Right renal pelvis (tissue), 4 donors: ENCODE results near the gene DPM2. TPM values are rescaled to one million over a fixed set of nuclear protein-coding genes. Genes with fewer than 3 reads are reported as not detected.

ENCODE experiments used
- DNase-seq, 4 donors: peaks; one replicate each; pipeline ENCODE4 v3.0.0-alpha.2; 2013; ENCODE audit warnings: low read depth in 4 of 4, low spot score in 3 of 4, missing footprints in 1 of 4
- polyA plus RNA-seq, 4 donors: library from polyadenylated mRNA; unstranded; fragments of 120-200 nt; gene quantifications; one replicate each; pipeline ENCODE4 v1.2.1, GENCODE V29; 2013; ENCODE audit not compliant: insufficient read length in 4 of 4

DPM2 gene
- polyA plus RNA-seq, 4 donors, result 36.0 to 38.2 (median 36.9) TPM

- no peak for DNase-seq
Observed at GRCh38 chr9:127973169-127974000, 35.7 kb upstream of the DPM2 start.

GRCh38 chr9:127972236-127972871, 34.7 kb upstream of the DPM2 start:
- DNase-seq, result no peak

DNA sequence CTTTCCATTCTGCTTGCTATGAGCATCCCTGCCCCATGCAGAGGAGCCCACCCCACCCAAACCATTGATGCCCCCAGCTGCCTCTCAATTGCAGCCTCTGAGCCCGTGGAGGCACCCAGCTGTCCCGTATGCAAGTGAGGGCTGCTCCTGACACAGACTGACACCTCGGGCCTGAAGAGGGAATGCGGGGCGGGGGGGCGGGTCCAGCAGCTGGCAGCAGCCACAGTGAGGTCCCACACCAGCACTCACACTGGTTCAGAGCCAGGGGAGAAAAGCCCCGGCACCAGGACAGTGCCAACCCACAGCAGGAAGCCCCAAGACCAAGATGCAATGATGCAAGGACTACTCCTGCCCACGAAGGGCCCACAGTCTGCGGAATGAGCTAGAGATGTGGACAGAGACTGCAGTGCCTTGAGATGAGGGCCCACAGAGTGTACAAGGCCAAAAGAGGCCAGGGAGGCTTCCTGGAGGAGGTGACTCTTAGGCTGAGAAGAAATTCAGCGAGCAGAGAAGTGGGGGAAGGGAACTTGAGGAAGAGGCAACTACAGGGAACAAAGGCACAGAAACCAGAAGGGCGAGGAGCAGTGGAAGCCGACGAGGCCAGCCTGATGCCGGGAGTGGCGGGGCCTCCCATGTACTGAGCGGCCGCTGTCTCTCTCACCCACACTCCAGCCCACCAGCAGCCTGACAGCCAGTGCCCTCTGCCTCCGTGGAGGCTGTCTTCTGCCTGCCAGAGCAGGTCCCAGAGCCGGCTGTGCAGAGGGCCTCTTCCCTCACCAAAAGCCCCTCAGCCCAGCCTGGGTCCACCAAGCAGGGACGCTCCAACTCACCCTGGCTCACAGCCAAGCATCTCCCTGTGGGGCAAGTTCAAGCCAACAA, 33.9 kb upstream of the DPM2 start:
- no peak for DNase-seq

DNA sequence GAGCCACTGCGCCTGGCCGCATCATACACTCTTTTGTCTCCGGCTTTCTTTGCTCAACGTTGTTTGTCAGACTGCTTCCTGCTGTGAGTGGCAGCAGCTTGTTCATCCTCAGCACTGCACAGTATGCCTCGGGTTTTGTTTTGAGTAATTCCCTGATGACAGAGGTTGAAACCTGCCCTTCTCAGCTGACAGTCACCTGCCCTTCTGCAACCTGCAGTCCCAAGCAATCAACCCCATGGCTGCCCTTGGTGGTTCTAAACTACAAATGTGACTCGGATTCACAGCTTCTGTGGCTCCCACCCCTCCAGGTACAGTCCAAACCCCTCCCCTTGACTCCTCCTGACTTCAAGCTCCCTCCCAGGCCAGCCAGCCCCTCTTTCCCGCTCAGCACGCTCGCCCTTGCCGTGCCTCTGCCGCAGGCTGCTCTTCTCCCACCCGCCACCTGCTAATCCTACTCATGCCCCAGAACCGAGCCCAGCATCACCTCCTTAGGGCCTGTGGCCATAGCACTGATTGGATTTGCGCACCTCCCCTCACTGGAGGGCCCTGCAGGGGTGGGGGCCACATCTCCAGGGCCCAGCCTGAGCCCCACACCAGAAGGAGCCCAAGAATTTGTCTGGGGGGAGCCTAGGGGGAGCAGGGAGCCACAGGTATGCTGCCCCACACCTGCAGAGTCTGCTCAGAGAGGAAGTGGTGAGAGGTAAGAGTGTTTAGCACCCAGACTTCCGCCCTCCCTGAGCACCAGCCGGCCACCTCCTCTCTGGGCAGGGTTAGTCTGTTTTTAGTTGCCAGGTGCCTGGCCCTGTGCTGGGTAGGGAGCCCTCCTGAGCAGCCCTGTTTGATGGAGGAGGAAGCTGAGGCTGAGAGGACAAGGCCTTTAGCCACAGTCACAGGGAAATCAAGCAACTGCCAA, 33.0 kb upstream of the DPM2 start:
- DNase-seq, result no peak

- DNase-seq, result no peak
Observed at GRCh38 chr9:127968700-127969383, 31.2 kb upstream of the DPM2 start.

DNA sequence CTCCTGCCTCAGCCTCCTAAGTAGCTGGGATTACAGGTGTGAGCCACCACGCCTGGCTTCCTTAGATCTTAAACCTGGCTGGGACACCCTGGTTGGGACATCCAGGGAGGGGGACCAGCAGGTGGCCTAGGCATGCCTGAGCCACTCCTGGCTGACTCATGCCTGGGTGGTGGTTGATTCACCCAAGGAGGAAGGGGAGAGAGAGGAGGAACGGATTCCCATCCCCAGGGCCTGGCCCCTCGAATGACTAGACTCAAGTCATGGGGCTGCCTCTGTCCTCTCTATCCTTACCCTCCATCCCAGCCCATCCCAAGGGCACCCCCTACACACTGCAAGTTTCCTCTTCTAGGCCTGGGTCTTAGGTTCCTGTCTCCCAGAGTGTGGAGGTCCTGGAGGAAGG, 30.4 kb upstream of the DPM2 start:
- DNase-seq, result no peak

DNA sequence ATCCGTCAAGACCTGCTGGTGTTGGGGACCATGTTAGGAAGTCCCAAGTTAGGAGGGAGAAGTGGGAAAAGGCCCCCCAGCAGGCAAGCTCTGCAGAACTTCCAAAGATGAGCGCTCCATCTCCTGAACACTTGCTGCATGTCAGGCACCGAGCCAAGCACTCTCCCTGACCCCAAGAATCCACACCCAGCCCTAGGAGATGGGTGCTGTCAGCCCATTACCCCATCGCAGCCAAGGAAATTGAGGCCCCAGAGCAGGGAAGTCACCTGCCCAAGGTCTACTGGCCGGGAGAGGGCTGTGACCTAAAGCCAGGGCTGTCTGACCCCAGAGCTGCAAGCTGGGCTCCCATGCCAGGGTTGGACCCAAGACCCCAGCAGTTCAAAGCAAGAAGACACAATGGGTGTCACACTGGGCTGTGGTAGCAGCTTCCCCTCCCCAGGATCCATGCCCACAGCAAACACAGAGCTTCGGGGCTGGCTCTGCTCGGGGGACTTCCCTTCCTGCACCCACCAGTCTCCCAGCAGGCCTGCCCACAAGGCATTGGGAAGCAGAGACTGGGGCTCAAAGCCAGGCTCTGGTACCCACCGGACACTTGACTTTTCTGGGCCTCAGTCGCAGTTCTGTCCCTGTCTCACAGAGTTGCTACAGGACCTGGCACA, 29.6 kb upstream of the DPM2 start:
- DNase-seq, result no peak

DNA sequence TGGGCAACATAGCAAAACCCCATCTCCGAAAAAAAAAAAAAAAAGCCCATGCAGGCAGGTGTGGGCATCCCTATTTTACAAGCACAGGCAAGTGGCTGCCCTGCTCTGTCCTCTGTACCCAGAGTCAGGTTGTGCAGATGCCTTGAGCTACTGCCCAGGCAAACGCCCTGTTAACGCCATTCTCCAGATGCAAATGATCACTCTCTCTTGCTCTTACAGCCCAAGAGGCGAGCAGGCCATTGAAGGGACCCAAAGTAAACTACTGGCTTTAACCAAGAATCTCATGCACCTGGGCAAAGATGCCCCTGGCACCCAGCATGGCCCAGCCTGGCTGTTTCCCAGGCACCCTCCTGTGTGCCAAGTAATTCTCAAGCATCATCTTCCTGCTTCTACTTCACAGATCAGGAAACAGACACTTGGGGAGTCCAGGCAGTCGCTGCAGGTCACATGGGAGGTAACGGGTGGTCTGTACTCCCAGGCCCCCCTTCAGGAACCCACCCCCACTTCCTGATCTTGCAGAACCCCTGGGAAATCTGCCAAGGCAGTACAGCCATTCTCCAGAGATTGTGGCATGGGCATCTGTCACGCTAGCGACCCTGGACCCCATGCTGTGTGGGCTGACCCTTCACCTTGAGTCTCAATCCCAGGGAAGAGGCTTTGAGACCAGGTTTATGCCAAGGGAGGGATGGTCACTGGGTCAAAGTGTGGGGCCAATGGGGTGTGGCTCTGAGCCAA, 28.9 kb upstream of the DPM2 start:
- DNase-seq, result no peak

GRCh38 chr9:127965953-127966352, 28.3 kb upstream of the DPM2 start:
- no peak for DNase-seq

- DNase-seq, result no peak
Observed at GRCh38 chr9:127963359-127964064, 25.9 kb upstream of the DPM2 start.

GRCh38 chr9:127963041-127963358, 25.3 kb upstream of the DPM2 start:
- no peak for DNase-seq

- DNase-seq, result no peak
Observed at GRCh38 chr9:127962278-127962677, 24.6 kb upstream of the DPM2 start.

DNA sequence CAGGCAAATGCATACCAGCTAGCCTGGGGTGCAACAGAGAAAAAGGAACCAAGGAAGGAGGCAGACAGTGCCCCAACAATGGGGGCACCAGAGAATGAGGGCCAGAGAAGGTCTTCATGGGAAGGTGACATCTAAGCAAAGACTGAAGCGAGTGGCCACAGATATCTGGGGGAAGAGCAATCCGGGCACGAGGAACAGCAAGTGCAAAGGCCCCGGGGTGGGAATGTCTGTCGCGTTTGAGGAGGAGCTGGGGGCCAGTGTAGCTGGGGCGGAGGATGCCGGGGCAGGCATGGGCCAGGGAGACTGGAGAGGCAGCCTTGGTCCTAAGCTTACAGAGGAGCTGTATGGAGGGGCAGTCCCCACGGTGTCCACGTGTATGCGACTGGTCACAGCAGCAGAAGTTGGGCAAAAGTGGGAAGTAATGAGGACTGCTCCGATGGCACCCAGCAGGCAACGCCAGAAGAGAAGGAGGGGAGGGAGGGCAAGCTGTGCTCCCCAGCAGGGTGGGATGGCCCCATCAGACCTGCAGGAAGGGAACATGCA, 24.0 kb upstream of the DPM2 start:
- no peak for DNase-seq

DNA sequence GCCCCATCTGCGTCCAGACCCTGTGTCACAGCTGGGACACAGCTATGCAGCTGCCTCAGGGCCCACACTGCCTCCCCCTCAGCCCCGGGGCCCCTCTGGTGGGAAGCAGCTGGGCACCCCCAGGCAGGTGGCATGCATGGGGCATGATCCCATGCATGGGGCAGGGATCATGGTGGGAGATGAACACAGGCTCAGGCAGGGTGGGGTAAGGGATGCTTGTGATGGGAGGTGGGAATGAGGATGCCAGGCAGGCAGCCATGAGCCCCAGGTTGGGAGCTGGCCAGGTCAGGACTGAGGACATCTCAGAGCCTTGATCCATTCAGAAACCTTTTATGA, 23.5 kb upstream of the DPM2 start:
- DNase-seq, result no peak

DNA sequence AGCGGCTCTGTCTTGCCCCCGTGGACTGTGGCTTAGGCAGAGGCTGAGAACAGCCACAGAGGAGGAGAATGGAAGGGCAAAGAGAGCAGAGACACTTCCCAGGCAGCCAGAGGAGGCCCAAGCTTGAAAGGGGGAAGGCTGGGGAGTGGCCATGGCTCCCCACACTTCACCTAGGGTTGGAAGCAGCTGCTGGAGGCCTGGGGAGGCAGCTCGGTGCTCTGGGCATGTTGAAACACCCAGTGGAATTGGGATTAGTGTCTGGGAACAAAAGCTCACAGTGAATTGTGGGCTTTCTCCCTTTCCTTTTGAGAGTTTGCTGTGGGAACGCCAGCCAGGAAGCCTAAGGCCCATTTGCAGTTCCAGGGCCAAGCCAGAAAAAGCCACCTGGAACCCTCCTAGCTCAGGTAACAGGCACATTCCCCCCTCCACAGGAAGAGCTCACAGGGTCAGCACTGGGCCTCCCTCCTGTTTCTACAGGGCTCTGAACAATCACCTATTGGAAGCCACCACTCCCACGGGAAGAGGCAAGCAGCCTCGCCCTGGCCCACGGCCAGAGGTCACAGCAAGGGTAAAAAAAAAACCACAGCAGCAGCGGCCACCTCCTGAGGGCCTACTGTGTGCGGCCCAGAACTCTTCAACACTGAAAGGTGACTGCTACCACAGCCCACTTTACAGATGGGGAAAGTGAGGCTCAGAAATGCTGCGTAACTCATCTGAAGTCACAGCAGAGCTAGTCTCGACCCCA, 22.9 kb upstream of the DPM2 start:
- no peak for DNase-seq

- no peak for DNase-seq
Observed at GRCh38 chr9:127959841-127960409, 22.3 kb upstream of the DPM2 start.

- DNase-seq, result no peak
Observed at GRCh38 chr9:127959398-127959797, 21.7 kb upstream of the DPM2 start.
